Measurements from ENCODE around the gene GRIK4.
"Not testable (repeated sequence)": the region's sequence is repeated elsewhere in the genome, so short reads cannot be mapped to it uniquely, and the experiment has no call there.

Gene GRIK4

GRCh38 chr11:120756931-120757330, 245.4 kb downstream of the GRIK4 start:
- DNase-seq, result no peak

- DNase-seq, result no peak
Measured at GRCh38 chr11:120759046-120759445, 247.5 kb downstream of the GRIK4 start.

- not testable (repeated sequence) for DNase-seq
Measured at GRCh38 chr11:120765710-120766109, 254.2 kb downstream of the GRIK4 start.

GRCh38 chr11:120766318-120766717, 254.8 kb downstream of the GRIK4 start:
- no peak for DNase-seq

GRCh38 chr11:120768949-120769348, 257.4 kb downstream of the GRIK4 start:
- DNase-seq, result no peak

- no peak for DNase-seq
Measured at GRCh38 chr11:120769906-120770305, 258.4 kb downstream of the GRIK4 start.

GRCh38 chr11:120771551-120772060, 260.1 kb downstream of the GRIK4 start:
- no peak for DNase-seq

GRCh38 chr11:120773501-120774031, 262.0 kb downstream of the GRIK4 start:
- no peak for DNase-seq

GRCh38 chr11:120774591-120775386, 263.2 kb downstream of the GRIK4 start:
- no peak for DNase-seq

GRCh38 chr11:120775986-120776951, 264.7 kb downstream of the GRIK4 start:
- DNase-seq, result no peak

- DNase-seq, result no peak
Measured at GRCh38 chr11:120778685-120779490, 267.3 kb downstream of the GRIK4 start.

GRCh38 chr11:120780239-120780638, 268.7 kb downstream of the GRIK4 start:
- no peak for DNase-seq

- no peak for DNase-seq
Measured at GRCh38 chr11:120781486-120782120, 270.1 kb downstream of the GRIK4 start.

GRCh38 chr11:120784566-120785251, 273.2 kb downstream of the GRIK4 start:
- DNase-seq, result no peak

GRCh38 chr11:120785576-120785975, 274.0 kb downstream of the GRIK4 start:
- no peak for DNase-seq

- no peak for DNase-seq
Measured at GRCh38 chr11:120786206-120786735, 274.7 kb downstream of the GRIK4 start.

- not testable (repeated sequence) for DNase-seq
Measured at GRCh38 chr11:120787224-120787623, 275.7 kb downstream of the GRIK4 start.

GRCh38 chr11:120789391-120789790, 277.8 kb downstream of the GRIK4 start:
- no peak for DNase-seq

GRCh38 chr11:120792306-120792705, 280.8 kb downstream of the GRIK4 start:
- no peak for DNase-seq

GRCh38 chr11:120793150-120793549, 281.6 kb downstream of the GRIK4 start:
- no peak for DNase-seq

Data from stimulated activated CD4-positive, alpha-beta T cell treated with anti-CD3 and anti-CD28 coated beads, Interleukin-12 subunit alpha, Interleukin-12 subunit beta, amount 100 ng/mL, for 4 hours (primary cell).